ENCODE measurements around the gene TRIML2.

TRIML2 gene, protein sequence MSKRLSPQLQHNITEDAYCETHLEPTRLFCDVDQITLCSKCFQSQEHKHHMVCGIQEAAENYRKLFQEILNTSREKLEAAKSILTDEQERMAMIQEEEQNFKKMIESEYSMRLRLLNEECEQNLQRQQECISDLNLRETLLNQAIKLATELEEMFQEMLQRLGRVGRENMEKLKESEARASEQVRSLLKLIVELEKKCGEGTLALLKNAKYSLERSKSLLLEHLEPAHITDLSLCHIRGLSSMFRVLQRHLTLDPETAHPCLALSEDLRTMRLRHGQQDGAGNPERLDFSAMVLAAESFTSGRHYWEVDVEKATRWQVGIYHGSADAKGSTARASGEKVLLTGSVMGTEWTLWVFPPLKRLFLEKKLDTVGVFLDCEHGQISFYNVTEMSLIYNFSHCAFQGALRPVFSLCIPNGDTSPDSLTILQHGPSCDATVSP

GRCh38 chr4:188109157-188109755 lies at the start of gene TRIML2:
Gene TRIML2 (minus strand): TSS chr4:188109603. CDS start chr4:188105368, 4,235 bp downstream.
- TF ChIP-seq, protein P1, sequence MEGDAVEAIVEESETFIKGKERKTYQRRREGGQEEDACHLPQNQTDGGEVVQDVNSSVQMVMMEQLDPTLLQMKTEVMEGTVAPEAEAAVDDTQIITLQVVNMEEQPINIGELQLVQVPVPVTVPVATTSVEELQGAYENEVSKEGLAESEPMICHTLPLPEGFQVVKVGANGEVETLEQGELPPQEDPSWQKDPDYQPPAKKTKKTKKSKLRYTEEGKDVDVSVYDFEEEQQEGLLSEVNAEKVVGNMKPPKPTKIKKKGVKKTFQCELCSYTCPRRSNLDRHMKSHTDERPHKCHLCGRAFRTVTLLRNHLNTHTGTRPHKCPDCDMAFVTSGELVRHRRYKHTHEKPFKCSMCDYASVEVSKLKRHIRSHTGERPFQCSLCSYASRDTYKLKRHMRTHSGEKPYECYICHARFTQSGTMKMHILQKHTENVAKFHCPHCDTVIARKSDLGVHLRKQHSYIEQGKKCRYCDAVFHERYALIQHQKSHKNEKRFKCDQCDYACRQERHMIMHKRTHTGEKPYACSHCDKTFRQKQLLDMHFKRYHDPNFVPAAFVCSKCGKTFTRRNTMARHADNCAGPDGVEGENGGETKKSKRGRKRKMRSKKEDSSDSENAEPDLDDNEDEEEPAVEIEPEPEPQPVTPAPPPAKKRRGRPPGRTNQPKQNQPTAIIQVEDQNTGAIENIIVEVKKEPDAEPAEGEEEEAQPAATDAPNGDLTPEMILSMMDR (IDR thresholded peaks at IDR 0.05) = no peak
- no peaks in the 10 kb centered on the region for H3K79me2 ChIP-seq
- no peak within 1 kb of the TSS for H2AFZ ChIP-seq
- H3K4me3 ChIP-seq (ENCODE audit: low read depth, low read length) = no peak within 1 kb of the TSS
- no peaks in the 10 kb centered on the region for H3K36me3 ChIP-seq (ENCODE audit: control insufficient read depth, insufficient read depth, low read length)
- no peaks in the 10 kb centered on the region for H3K9me3 ChIP-seq (ENCODE audit: control insufficient read depth, low read length)
- H3K4me1 ChIP-seq = no peaks in the 10 kb centered on the region
- no peaks in the 10 kb centered on the region for H3K27me3 ChIP-seq (ENCODE audit: control insufficient read depth, insufficient read depth, low read length)
- H3K9ac ChIP-seq = no peak within 1 kb of the TSS
- H3K4me2 ChIP-seq (ENCODE audit: low read length) = no peak within 1 kb of the TSS
- no peak within 1 kb of the TSS for H3K27ac ChIP-seq

DNA sequence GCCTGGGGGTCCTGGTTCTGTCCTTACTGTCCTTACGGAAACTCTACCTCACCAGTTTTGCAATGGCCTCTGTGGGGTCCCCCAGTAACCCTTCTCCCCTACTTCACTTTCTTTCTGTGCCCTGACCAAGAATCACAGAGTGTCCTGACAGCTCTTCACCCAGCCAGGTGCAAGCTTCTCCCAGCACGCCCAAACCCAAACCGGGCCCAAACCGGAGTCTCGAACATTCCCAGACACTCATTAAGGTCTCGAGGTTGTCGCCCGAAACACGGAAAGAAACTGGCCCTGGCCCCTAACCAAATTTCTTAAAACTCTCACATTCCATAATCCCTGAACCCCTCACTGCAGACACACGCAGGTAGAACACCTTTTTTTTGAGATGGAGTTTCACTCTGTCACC lies 48.9 kb upstream of the TRIML2 start:
- Histone ChIP-seq H3K9ac (no peak overlapping the region), H3K9me3 (ENCODE audit: control insufficient read depth, low read length) (no peaks in the 10 kb centered on the region), H3K4me1 (no peaks in the 10 kb centered on the region), H3K4me2 (ENCODE audit: low read length) (no peak overlapping the region), H3K4me3 (ENCODE audit: low read depth, low read length) (no peak overlapping the region), H3K27ac (no peak overlapping the region), H3K27me3 (ENCODE audit: control insufficient read depth, insufficient read depth, low read length) (no peaks in the 10 kb centered on the region), H3K36me3 (ENCODE audit: control insufficient read depth, insufficient read depth, low read length) (no peaks in the 10 kb centered on the region), H3K79me2 (no peaks in the 10 kb centered on the region), H2AFZ (no peak overlapping the region)
- TF ChIP-seq, protein P1 (IDR thresholded peaks at IDR 0.05) = no peak

DNA sequence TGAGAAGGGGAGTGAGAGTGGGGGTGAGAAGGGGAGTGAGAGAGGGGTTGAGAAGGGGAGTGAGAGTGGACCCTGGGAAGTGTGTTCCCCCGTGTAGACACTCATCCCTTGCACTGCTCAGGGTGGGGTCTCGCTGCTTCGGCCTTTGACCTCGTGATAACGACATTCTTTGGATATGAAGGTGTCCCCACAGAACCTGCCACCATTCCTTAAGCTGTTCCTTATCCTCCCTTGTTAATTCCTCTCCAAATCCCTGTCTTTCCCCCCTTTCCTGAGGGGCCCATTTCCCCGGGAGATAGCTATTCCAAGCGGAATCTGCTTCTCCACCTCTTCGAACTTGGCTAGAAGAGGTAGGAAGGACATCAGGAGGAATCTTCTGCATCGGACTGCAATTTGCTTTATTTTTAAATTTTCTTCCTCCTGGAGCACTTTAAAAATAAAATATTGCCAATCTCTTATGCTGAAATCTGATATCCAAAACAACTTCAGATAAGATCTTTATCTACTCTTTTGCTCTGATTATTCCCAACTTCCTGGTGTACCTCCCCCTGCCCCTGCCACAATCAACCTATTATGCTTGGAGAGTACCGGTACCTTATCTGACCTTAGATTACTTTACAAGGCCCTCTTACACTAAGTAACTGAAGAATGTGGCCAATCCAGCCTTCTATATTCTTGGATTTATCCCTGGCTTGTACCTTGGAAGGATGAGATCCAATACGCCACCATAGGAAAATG lies 45.4 kb upstream of the TRIML2 start:
- Histone ChIP-seq H3K4me1 (no peaks in the 10 kb centered on the region), H3K9me3 (ENCODE audit: control insufficient read depth, low read length) (no peaks in the 10 kb centered on the region), H3K36me3 (ENCODE audit: control insufficient read depth, insufficient read depth, low read length) (no peaks in the 10 kb centered on the region), H3K27ac (no peak overlapping the region), H3K27me3 (ENCODE audit: control insufficient read depth, insufficient read depth, low read length) (no peaks in the 10 kb centered on the region), H3K4me3 (ENCODE audit: low read depth, low read length) (no peak overlapping the region), H2AFZ (no peak overlapping the region), H3K4me2 (ENCODE audit: low read length) (no peak overlapping the region), H3K9ac (no peak overlapping the region), H3K79me2 (no peaks in the 10 kb centered on the region)
- TF ChIP-seq, protein P1 (IDR thresholded peaks at IDR 0.05) = no peak

- Histone ChIP-seq H3K9ac (no peak overlapping the region), H3K4me1 (no peaks in the 10 kb centered on the region), H3K36me3 (ENCODE audit: control insufficient read depth, insufficient read depth, low read length) (no peaks in the 10 kb centered on the region), H2AFZ (no peak overlapping the region), H3K27ac (no peak overlapping the region), H3K9me3 (ENCODE audit: control insufficient read depth, low read length) (no peaks in the 10 kb centered on the region), H3K4me3 (ENCODE audit: low read depth, low read length) (no peak overlapping the region), H3K27me3 (ENCODE audit: control insufficient read depth, insufficient read depth, low read length) (no peaks in the 10 kb centered on the region), H3K79me2 (no peaks in the 10 kb centered on the region), H3K4me2 (ENCODE audit: low read length) (no peak overlapping the region)
- TF ChIP-seq, protein P1 (IDR thresholded peaks at IDR 0.05) = no peak
Observed at GRCh38 chr4:188147776-188148175, 38.4 kb upstream of the TRIML2 start.

Data from parathyroid adenoma (tissue), 2 donors.